Measurements from ENCODE around the gene MFAP3L. TPM values are rescaled to one million over a fixed set of nuclear protein-coding genes. Genes with fewer than 3 reads are reported as not detected.

Gene MFAP3L
- total RNA-seq, 2 donors from 2014 or later, result 2.4 to 4.7 TPM

DNA sequence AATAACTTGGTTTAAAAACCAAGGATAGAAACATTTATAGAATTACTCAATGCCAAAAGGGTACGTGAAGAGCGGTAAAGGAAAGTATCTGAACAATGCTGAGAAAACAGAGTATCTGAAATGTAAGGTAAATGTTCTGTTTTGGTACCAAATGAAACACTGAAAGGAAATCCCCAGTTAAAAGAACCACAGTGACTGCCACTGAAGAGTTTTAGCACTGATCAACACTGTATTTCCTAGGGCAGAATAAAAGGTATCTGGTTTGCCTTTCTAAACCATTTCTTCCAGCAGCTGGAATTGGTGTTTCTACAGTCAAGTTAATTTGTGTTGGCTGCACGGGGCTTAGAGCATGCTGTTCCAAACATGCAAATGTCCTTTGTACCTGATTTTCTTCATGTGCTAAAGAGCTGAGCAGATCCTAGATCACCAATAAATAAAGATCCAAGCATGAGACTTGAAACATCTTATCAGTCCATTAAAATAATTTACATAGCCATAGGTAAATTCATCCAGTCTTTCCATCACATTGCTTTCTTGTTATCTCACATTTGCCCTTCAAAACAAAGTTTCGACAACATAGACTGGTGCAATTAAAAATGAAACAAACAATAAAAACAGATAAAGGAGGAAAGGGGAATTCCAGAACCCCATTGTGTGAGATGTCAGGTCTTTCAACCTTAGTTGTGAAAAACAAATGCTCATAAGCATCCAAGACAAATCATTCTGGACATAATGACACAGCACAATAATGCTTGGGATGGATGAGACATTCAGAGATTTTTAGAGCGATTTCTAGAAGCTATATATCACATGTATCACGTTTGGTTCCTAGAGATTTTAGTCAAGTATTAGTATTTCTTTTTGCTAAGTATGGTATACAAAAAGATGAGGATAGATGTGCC, 38.6 kb downstream of the MFAP3L start:
- no peak overlapping the region for H3K27ac ChIP-seq
- no peaks in the 10 kb centered on the region for H3K27me3 ChIP-seq
- intact Hi-C loops (cut with DNase I), result no loop called here
- H3K36me3 ChIP-seq, result no peaks in the 10 kb centered on the region
- no peaks in the 10 kb centered on the region for H3K4me1 ChIP-seq
- TF ChIP-seq, protein P1, sequence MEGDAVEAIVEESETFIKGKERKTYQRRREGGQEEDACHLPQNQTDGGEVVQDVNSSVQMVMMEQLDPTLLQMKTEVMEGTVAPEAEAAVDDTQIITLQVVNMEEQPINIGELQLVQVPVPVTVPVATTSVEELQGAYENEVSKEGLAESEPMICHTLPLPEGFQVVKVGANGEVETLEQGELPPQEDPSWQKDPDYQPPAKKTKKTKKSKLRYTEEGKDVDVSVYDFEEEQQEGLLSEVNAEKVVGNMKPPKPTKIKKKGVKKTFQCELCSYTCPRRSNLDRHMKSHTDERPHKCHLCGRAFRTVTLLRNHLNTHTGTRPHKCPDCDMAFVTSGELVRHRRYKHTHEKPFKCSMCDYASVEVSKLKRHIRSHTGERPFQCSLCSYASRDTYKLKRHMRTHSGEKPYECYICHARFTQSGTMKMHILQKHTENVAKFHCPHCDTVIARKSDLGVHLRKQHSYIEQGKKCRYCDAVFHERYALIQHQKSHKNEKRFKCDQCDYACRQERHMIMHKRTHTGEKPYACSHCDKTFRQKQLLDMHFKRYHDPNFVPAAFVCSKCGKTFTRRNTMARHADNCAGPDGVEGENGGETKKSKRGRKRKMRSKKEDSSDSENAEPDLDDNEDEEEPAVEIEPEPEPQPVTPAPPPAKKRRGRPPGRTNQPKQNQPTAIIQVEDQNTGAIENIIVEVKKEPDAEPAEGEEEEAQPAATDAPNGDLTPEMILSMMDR (IDR thresholded peaks at IDR 0.05), result no peak
- no peak for DNase-seq
- H3K4me3 ChIP-seq, result no peak overlapping the region
- H3K9ac ChIP-seq (ENCODE audit: low read depth in 2 of 2, low read length in 2 of 2), result no peak overlapping the region
- no peaks in the 10 kb centered on the region for H3K9me3 ChIP-seq

DNA sequence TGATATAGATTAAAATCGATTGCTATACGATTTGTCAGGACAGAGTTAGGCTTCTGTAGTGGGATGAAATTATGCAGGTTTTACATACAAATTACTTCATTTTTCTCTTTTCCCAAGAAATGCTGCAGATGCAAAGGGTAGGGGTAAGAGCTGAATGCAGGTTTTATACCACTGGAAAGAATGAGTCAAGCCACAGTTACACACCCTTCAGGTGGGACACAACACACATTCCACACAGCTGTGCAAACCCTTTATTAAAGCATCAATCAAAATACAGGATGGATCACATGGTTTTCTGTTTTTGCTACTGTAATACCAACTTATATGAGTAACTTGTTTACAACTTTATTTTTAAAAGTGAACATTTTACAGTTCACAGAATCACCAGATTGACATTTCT, 39.8 kb downstream of the MFAP3L start:
- no peak for DNase-seq
- no peaks in the 10 kb centered on the region for H3K27me3 ChIP-seq
- H3K9me3 ChIP-seq, result no peaks in the 10 kb centered on the region
- H3K4me1 ChIP-seq, result no peaks in the 10 kb centered on the region
- H3K9ac ChIP-seq (ENCODE audit: low read depth in 2 of 2, low read length in 2 of 2), result no peak overlapping the region
- TF ChIP-seq, protein P1 (IDR thresholded peaks at IDR 0.05), result no peak
- no peaks in the 10 kb centered on the region for H3K36me3 ChIP-seq
- no peak overlapping the region for H3K4me3 ChIP-seq
- intact Hi-C loops (cut with DNase I), result no loop called here
- H3K27ac ChIP-seq, result no peak overlapping the region

DNA sequence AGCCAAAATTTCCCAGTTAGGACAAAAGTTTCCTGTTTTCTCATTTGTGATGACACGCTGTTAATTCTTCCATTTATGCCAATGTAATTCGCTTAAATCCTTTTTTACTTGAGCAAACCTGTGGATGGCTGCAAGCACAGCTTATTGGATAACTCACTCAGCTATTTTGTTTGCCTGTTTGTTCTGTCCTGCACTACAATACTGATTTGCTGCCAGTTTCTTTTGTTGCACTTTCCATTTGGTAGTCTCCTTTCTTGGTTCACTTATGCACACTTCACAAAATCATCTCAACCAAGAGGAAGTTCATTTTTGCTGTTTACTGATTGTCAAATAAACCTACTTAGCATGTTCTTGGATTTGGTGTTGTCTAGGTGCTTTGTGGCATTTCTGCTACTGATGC, 40.3 kb downstream of the MFAP3L start:
- no peaks in the 10 kb centered on the region for H3K27me3 ChIP-seq
- no peak for DNase-seq
- H3K4me3 ChIP-seq, result no peak overlapping the region
- H3K36me3 ChIP-seq, result no peaks in the 10 kb centered on the region
- no peak overlapping the region for H3K27ac ChIP-seq
- TF ChIP-seq, protein P1 (IDR thresholded peaks at IDR 0.05), result no peak
- no peak overlapping the region for H3K9ac ChIP-seq (ENCODE audit: low read depth in 2 of 2, low read length in 2 of 2)
- H3K4me1 ChIP-seq, result no peaks in the 10 kb centered on the region
- H3K9me3 ChIP-seq, result no peaks in the 10 kb centered on the region
- intact Hi-C loops (cut with DNase I), result no loop called here

DNA sequence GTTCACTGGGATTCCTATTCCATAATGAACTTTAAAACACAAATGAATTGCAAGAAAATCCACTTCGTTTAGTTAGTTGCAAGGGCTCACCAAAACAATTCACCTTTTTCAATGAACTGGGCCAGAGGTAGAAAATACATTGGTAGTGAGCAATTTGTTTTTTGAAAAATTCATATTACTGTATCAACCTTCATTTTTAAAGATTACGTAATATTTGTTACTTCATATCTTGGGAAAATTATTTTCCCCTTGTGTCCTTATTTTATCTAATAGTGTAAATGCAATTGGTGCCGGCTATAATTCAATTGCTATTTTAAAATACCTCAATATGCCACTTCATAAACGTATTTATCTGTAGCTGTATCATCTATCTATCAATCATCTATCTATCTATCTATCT, 41.5 kb downstream of the MFAP3L start:
- no peak overlapping the region for H3K27ac ChIP-seq

DNA sequence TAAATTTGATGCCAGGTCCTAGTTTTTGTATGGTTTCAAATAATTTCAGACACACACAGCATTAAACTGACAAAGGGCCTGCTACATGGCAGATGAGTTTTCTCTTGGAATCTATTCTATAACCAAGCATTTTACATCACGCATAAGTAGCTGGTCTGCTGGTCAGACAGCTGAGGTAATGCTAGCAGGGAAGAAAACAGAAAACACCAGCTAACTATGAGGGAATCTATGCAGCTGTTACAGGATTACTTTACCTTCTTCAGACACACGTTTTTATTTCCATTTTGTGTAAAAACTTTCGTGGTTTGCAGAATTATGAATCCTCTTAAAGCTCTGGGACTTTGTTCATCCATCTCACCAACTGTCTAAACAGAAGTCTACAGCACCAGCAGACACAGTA, 42.0 kb downstream of the MFAP3L start:
- no peak overlapping the region for H3K9ac ChIP-seq (ENCODE audit: low read depth in 2 of 2, low read length in 2 of 2)
- no peaks in the 10 kb centered on the region for H3K4me1 ChIP-seq
- H3K4me3 ChIP-seq, result no peak overlapping the region
- no peaks in the 10 kb centered on the region for H3K36me3 ChIP-seq
- DNase-seq, result no peak
- TF ChIP-seq, protein P1 (IDR thresholded peaks at IDR 0.05), result no peak
- H3K27me3 ChIP-seq, result no peaks in the 10 kb centered on the region
- no peaks in the 10 kb centered on the region for H3K9me3 ChIP-seq
- intact Hi-C loops (cut with DNase I), result no loop called here
- no peak overlapping the region for H3K27ac ChIP-seq

More for the DNA sequence above, 41.5 kb downstream of the MFAP3L start:
- no peaks in the 10 kb centered on the region for H3K27me3 ChIP-seq
- no peaks in the 10 kb centered on the region for H3K36me3 ChIP-seq
- no peaks in the 10 kb centered on the region for H3K4me1 ChIP-seq
- intact Hi-C loops (cut with DNase I), result no loop called here
- H3K9me3 ChIP-seq, result no peaks in the 10 kb centered on the region
- H3K4me3 ChIP-seq, result no peak overlapping the region
- TF ChIP-seq, protein P1 (IDR thresholded peaks at IDR 0.05), result no peak
- DNase-seq, result no peak
- H3K9ac ChIP-seq (ENCODE audit: low read depth in 2 of 2, low read length in 2 of 2), result no peak overlapping the region

Data from colonic mucosa (tissue), 4 donors.